Measurements from ENCODE around the gene SSTR4. TPM values are rescaled to one million over a fixed set of nuclear protein-coding genes. Genes with fewer than 3 reads are reported as not detected.

SSTR4 gene
- polyA plus RNA-seq, 2 of the 4 experiments (the other 2 are of a cell fraction), result 0.08 TPM; not detected in 1

- TF ChIP-seq, protein P1, sequence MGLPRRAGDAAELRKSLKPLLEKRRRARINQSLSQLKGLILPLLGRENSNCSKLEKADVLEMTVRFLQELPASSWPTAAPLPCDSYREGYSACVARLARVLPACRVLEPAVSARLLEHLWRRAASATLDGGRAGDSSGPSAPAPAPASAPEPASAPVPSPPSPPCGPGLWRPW (IDR thresholded peaks at IDR 0.05), result no peak
- TF ChIP-seq EHF (CRISPR knock-in tag; IDR thresholded peaks at IDR 0.05) (no peak), FOSB (CRISPR knock-in tag; IDR thresholded peaks at IDR 0.05) (no peak), MAFK (IDR thresholded peaks at IDR 0.05; ENCODE audit: partially characterized antibody) (no peak), HDAC2 (IDR thresholded peaks at IDR 0.05) (no peak)
Measured at GRCh38 chr20:23039136-23039875, 4.2 kb downstream of the SSTR4 start (continued).

DNA sequence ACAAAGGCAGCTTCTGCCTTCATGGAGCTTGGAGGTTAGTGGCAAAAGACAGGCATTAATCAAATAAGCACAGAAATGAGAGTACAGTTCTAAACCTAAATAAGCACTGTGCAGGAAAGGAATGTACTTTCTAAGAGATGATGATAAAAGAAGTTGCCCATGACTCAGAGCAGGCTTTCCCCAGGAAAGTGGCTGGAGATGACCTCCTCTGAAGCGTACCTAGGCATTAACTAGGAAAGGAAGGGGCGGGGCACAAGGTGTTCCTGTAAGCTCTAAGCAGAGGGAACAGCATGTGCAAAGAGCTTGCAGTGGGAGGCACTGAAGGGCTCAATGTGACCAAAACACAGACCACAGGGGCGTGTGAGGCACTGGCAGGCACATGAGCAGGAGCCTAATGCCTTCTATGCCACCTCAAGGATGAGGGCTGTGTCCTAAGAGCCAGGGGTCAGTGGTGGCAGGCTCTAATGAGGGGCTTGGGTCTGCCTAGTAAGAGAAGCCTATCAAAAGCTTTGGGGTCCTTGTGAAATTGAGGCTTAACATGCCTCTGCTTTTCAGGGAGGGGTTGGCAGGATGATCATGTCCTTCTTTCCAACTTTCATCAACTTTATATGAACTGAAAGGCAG, 4.9 kb downstream of the SSTR4 start:
- CTCF ChIA-PET, result interaction anchor here (0.5 to 3.2 kb wide), 7 partner anchors 8 to 355 kb away, joined by 3 to 15 read pairs (median 3); no protein-coding TSS in a partner anchor
- no peak for TF ChIP-seq RARB (CRISPR knock-in tag; IDR thresholded peaks at IDR 0.05)
- TF ChIP-seq CTCF (IDR thresholded peaks at IDR 0.05), result no peak
- no peak for TF ChIP-seq POLR2AphosphoS2 (conservative IDR thresholded peaks at IDR 0.05; ENCODE audit: low read length)
- no peak for TF ChIP-seq RFX5 (IDR thresholded peaks at IDR 0.05)
- TF ChIP-seq CBX2 (IDR thresholded peaks at IDR 0.05; ENCODE audit: borderline replicate concordance, low read depth), result no peak
- TF ChIP-seq HOXA7 (CRISPR knock-in tag; IDR thresholded peaks at IDR 0.05), result no peak
- no peak for TF ChIP-seq RNF2 (IDR thresholded peaks at IDR 0.05; ENCODE audit: borderline replicate concordance, low read depth)
- TF ChIP-seq ESRRA (IDR thresholded peaks at IDR 0.05; ENCODE audit: borderline replicate concordance, low read length), result no peak
- TF ChIP-seq BHLHE40 (IDR thresholded peaks at IDR 0.05; ENCODE audit: low read depth, low read length), result no peak
- POLR2A ChIA-PET, result interaction anchor here (0.7 kb wide), 1 partner anchor 310 kb away, joined by 3 read pairs; the partner anchor contains the start of gene NXT1
- peaks cover 14% of the 10 kb centered on the region; the same call in 2 of the 3 replicates for H3K4me1 ChIP-seq
- no peak for ATAC-seq
- peak overlapping the region; percentile 41 to 66; a peak in 3 of 6 replicates for H3K27ac ChIP-seq
- FAIRE-seq, result no peak
- no peak overlapping the region for H3K4me3 ChIP-seq
- no peak overlapping the region for H3K4me2 ChIP-seq
- 36% methylated on average over 3 of the region's 3 CpGs for WGBS (ENCODE audit: missing lambda C conversion rate)
- no peak for DNase-seq (ENCODE audit: low read depth in 1 of 2, low spot score in 1 of 2)
- H3K9me3 ChIP-seq, result no peaks in the 10 kb centered on the region

- FAIRE-seq (no peak), ATAC-seq (no peak), DNase-seq (ENCODE audit: low read depth in 1 of 2, low spot score in 1 of 2) (no peak)
- ChIA-PET POLR2A (no interaction called here), CTCF (interaction anchor here (0.7 to 2.3 kb wide), 6 partner anchors 9 to 350 kb away, joined by 3 to 12 read pairs (median 4); no protein-coding TSS in a partner anchor)
- H3K27ac ChIP-seq, result peak overlapping the region in 1 of 2 experiments; percentile 53; a peak in 1 of 6 replicates
- no peaks in the 10 kb centered on the region for H3K9me3 ChIP-seq
- 60% methylated on average over 3 of the region's 3 CpGs for WGBS (ENCODE audit: missing lambda C conversion rate)
- no peak overlapping the region for H3K4me3 ChIP-seq
- TF ChIP-seq KDM5A (IDR thresholded peaks at IDR 0.05) (no peak), BCL3 (IDR thresholded peaks at IDR 0.05) (no peak), PBX3 (IDR thresholded peaks at IDR 0.05) (no peak), RAD21 (conservative IDR thresholded peaks at IDR 0.05 in 1 of 2, IDR thresholded peaks at IDR 0.05 in 1 of 2) (no peak), HOXB5 (CRISPR knock-in tag; IDR thresholded peaks at IDR 0.05) (no peak), HOXB13 (CRISPR knock-in tag; IDR thresholded peaks at IDR 0.05; ENCODE audit: low read depth) (no peak), FOSB (CRISPR knock-in tag; IDR thresholded peaks at IDR 0.05) (no peak), CHD2 (IDR thresholded peaks at IDR 0.05; ENCODE audit: low read length, partially characterized antibody) (no peak)
- TF ChIP-seq, protein P2, sequence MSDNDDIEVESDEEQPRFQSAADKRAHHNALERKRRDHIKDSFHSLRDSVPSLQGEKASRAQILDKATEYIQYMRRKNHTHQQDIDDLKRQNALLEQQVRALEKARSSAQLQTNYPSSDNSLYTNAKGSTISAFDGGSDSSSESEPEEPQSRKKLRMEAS (IDR thresholded peaks at IDR 0.05), result no peak
- TF ChIP-seq, protein P3, sequence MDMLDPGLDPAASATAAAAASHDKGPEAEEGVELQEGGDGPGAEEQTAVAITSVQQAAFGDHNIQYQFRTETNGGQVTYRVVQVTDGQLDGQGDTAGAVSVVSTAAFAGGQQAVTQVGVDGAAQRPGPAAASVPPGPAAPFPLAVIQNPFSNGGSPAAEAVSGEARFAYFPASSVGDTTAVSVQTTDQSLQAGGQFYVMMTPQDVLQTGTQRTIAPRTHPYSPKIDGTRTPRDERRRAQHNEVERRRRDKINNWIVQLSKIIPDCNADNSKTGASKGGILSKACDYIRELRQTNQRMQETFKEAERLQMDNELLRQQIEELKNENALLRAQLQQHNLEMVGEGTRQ (IDR thresholded peaks at IDR 0.05), result no peak
- H3K4me2 ChIP-seq, result no peak overlapping the region
- H3K4me1 ChIP-seq, result peaks cover 37% of the 10 kb centered on the region
Measured at GRCh38 chr20:23042270-23042669, 7.2 kb downstream of the SSTR4 start.
